Parathyroid adenoma (tissue), 2 donors: Measurements from ENCODE around the gene RAPGEF2.

Experiments used
- H2AFZ ChIP-seq: fragments of 300-600 bp; sonication (generic); one replicate; pipeline ENCODE4 v1.7.0; 2017; ENCODE audit warnings: antibody characterized with exemption, mild to moderate bottlenecking
- H3K27ac ChIP-seq: fragments of 300-600 bp; sonication (generic); one replicate; pipeline ENCODE4 v1.7.0; 2017
- H3K27me3 ChIP-seq: fragments of 300-600 bp; sonication (generic); one replicate; pipeline ENCODE4 v1.7.0; 2017; ENCODE audit warnings: low read length; ENCODE audit not compliant: control insufficient read depth, insufficient read depth
- H3K36me3 ChIP-seq: fragments of 300-600 bp; sonication (generic); one replicate; pipeline ENCODE4 v1.7.0; 2017; ENCODE audit warnings: low read length; ENCODE audit not compliant: control insufficient read depth, insufficient read depth
- H3K4me1 ChIP-seq: fragments of 300-600 bp; sonication (generic); one replicate; pipeline ENCODE4 v1.7.0; 2017; ENCODE audit warnings: control low read depth
- H3K4me2 ChIP-seq: fragments of 300-600 bp; sonication (generic); one replicate; pipeline ENCODE4 v1.7.0; 2017; ENCODE audit warnings: low read length
- H3K4me3 ChIP-seq: fragments of 300-600 bp; sonication (generic); one replicate; pipeline ENCODE4 v1.7.0; 2017; ENCODE audit warnings: low read depth, low read length
- H3K79me2 ChIP-seq: fragments of 300-600 bp; sonication (generic); one replicate; pipeline ENCODE4 v1.7.0; 2017; ENCODE audit warnings: control low read depth
- H3K9ac ChIP-seq: fragments of 300-600 bp; sonication (generic); one replicate; pipeline ENCODE4 v1.7.0; 2017; ENCODE audit warnings: mild to moderate bottlenecking
- H3K9me3 ChIP-seq: fragments of 300-600 bp; sonication (generic); one replicate; pipeline ENCODE4 v1.7.0; 2017; ENCODE audit warnings: low read length; ENCODE audit not compliant: control insufficient read depth
- TF ChIP-seq, protein P1 (sequence below): fragments of 300-600 bp; sonication (generic); IDR thresholded peaks from one replicate; pipeline ENCODE4 v1.7.0; 2017; ENCODE audit warnings: antibody characterized with exemption, mild to moderate bottlenecking
- donor health status: primary hyperparathyroidism.

The RAPGEF2 gene

DNA sequence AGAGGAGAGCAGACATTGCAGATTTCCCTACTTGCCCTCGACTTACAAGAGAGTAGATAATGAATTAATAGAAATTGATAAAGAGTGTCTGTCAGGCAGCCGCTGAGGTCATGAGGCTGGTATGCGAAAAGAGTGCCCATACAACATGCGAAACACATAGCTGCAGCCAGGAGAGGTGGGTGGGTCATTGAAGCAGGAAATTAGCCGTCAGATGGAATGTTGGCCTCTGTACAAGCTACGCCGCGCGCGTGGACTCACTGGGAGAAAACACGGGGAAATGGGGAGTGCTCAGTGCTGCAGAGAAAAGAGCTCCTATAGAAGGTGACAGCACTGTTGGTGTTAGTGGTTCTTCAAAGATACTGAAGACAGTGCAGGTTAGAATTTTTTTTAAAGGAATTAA lies 125.1 kb downstream of the RAPGEF2 start:
- TF ChIP-seq, protein P1, sequence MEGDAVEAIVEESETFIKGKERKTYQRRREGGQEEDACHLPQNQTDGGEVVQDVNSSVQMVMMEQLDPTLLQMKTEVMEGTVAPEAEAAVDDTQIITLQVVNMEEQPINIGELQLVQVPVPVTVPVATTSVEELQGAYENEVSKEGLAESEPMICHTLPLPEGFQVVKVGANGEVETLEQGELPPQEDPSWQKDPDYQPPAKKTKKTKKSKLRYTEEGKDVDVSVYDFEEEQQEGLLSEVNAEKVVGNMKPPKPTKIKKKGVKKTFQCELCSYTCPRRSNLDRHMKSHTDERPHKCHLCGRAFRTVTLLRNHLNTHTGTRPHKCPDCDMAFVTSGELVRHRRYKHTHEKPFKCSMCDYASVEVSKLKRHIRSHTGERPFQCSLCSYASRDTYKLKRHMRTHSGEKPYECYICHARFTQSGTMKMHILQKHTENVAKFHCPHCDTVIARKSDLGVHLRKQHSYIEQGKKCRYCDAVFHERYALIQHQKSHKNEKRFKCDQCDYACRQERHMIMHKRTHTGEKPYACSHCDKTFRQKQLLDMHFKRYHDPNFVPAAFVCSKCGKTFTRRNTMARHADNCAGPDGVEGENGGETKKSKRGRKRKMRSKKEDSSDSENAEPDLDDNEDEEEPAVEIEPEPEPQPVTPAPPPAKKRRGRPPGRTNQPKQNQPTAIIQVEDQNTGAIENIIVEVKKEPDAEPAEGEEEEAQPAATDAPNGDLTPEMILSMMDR = no peak
- H3K9ac ChIP-seq = no peak overlapping the region

DNA sequence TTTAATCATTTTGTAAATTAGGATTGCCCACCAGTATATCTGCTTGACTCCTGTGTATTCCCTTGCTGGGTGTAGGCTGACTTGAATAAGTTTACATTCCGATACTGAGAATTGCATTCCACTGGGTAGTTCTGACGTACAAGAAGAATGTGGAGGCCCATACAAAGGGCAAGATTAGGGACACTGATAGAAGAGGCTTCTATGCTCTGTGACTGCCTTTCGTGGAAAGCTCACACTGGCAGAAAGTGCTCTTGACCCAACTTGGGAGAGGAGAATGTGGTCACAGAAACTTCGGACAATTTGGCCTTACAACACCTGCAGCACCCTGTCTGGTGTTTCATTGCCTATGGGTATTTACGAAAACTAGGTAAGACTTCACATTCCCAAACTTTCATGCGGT lies 126.3 kb downstream of the RAPGEF2 start:
- no peaks in the 10 kb centered on the region for H3K36me3 ChIP-seq
- no peaks in the 10 kb centered on the region for H3K9me3 ChIP-seq
- H3K4me2 ChIP-seq = no peak overlapping the region
- peaks cover 6% of the 10 kb centered on the region for H3K79me2 ChIP-seq
- no peak overlapping the region for H2AFZ ChIP-seq
- H3K27ac ChIP-seq = no peak overlapping the region
- TF ChIP-seq, protein P1 = no peak
- no peak overlapping the region for H3K4me3 ChIP-seq
- peaks cover 5% of the 10 kb centered on the region for H3K4me1 ChIP-seq
- H3K27me3 ChIP-seq = no peaks in the 10 kb centered on the region
- no peak overlapping the region for H3K9ac ChIP-seq

More for the DNA sequence above, 125.1 kb downstream of the RAPGEF2 start:
- Histone ChIP-seq H3K9me3 (no peaks in the 10 kb centered on the region), H3K27me3 (no peaks in the 10 kb centered on the region), H3K4me1 (peaks cover 5% of the 10 kb centered on the region), H3K4me2 (peak overlapping the region; percentile 41), H3K27ac (no peak overlapping the region), H2AFZ (no peak overlapping the region), H3K36me3 (no peaks in the 10 kb centered on the region), H3K79me2 (peaks cover 6% of the 10 kb centered on the region), H3K4me3 (peak overlapping the region; percentile 19)

DNA sequence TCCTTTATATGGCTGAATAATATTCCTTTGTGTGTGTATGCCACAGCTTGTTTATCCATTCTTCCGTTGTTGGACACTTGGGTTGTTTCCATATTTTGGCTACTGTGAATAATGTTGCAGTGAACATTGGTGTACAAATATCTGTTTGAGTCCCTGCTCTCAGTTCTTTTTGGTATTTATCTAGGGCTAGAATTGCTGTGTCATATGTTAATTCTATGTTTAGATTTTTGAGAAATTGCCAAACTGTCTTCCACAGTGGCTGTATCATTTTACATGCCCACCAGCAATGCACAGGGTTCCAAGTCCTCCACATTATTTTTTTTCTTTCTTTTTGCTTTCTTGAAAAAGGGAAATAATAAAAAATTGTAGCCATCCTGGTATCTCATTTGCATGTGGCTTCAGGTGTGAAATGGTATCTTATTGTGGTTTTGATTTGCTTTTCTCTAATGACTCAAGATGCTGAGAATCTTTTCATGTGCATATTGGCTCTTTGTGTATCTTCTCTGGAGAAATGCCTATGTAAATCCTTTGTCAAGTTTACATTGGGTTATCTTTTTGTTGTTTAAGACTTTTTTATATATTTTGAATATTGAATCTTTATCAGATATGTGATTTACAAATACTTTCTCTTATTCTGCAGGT lies 129.7 kb downstream of the RAPGEF2 start:
- no peak overlapping the region for H2AFZ ChIP-seq
- H3K79me2 ChIP-seq = peaks cover 6% of the 10 kb centered on the region
- no peaks in the 10 kb centered on the region for H3K27me3 ChIP-seq
- no peak overlapping the region for H3K27ac ChIP-seq
- no peak overlapping the region for H3K4me3 ChIP-seq
- TF ChIP-seq, protein P1 = no peak
- no peaks in the 10 kb centered on the region for H3K9me3 ChIP-seq
- H3K9ac ChIP-seq = no peak overlapping the region
- H3K4me2 ChIP-seq = no peak overlapping the region
- peaks cover 4% of the 10 kb centered on the region for H3K4me1 ChIP-seq
- H3K36me3 ChIP-seq = no peaks in the 10 kb centered on the region

DNA sequence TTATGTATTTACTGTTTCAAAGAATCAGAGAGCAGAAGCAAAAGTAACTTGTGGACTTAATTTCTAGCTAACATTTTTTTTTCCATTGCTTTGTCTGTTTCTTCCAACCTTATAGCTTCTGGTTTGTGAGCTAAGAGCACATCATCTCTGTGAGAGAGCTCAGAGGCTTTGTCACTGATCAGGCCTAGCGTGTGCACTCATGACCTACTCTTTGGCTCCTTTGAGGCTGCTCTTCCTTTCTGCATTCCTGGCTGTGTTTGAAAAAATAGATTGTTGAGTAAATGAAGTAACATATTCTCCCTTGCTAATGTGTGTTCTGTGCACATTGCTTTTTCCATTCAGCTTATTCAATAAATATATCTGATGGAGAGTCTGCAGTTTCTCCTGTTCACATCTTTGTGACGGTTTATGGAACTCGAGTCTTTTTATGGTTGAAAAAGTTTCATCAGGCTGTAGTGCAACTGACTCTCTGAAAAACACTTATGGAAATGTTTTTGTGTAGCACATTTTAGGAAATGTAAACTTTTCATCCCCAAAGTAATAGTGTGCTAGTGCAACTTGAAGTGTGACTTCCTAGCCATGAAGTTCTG lies 133.0 kb downstream of the RAPGEF2 start:
- Histone ChIP-seq H3K4me1 (no peaks in the 10 kb centered on the region), H3K36me3 (no peaks in the 10 kb centered on the region), H3K4me3 (no peak overlapping the region), H3K4me2 (no peak overlapping the region), H3K9ac (no peak overlapping the region), H3K27me3 (no peaks in the 10 kb centered on the region), H3K27ac (no peak overlapping the region), H2AFZ (no peak overlapping the region), H3K79me2 (peaks cover 3% of the 10 kb centered on the region), H3K9me3 (no peaks in the 10 kb centered on the region)
- TF ChIP-seq, protein P1 = no peak

DNA sequence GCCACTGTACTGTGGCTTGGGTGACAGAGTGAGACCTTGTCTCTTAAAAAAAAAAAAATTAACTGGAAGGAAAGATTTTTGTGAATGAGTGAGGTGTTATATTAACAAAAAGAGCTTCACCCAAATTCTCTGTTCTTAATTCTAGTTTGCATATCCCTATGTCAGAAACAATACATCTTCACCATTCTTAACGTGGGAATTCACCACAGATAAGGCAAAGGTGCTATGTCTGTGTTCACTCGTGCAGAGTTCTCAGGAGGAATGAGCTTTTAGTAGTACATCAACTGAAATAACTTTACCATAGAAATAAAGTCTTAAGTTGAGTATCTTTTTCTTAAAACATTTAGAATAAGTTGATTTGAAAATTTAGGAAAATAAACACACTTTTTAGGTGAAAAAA lies 135.1 kb downstream of the RAPGEF2 start:
- Histone ChIP-seq H3K36me3 (no peaks in the 10 kb centered on the region), H3K79me2 (no peaks in the 10 kb centered on the region), H3K27me3 (no peaks in the 10 kb centered on the region), H2AFZ (no peak overlapping the region), H3K9me3 (no peaks in the 10 kb centered on the region), H3K4me1 (no peaks in the 10 kb centered on the region), H3K4me3 (no peak overlapping the region), H3K4me2 (no peak overlapping the region), H3K9ac (no peak overlapping the region), H3K27ac (no peak overlapping the region)
- TF ChIP-seq, protein P1 = no peak
